Caco-2 (cell line): ENCODE measurements around the gene LPCAT1. TPM values are rescaled to one million over a fixed set of nuclear protein-coding genes. Genes with fewer than 3 reads are reported as not detected.

Experiments
- BruUV-seq: library from RNA; stranded (reverse); fragments of 400-500 nt; replicated peaks from 2 replicates; lab custom pipeline; 2021; lab: Mats Ljungman, UMichigan
- CTCF ChIA-PET: fragments of 300-600 bp; sonication (Branson Sonifier 250); formaldehyde crosslinking; loops from one replicate; lab custom pipeline; 2022; ENCODE audit warnings: antibody characterized with exemption; lab: Charles Lee
- POLR2A ChIA-PET: fragments of 300-600 bp; sonication (Branson Sonifier 250); formaldehyde crosslinking; loops from one replicate; lab custom pipeline; 2022; ENCODE audit warnings: antibody characterized with exemption; lab: Charles Lee
- DNase-seq, 2 experiments: peaks; one replicate each; pipeline versions ENCODE4 v3.0.0 to v3.0.0-alpha.2; 2020 to 2022
- H3K27me3 ChIP-seq: replicated peaks from 2 replicates; pipeline ENCODE4 v1.6.0; 2011; ENCODE audit warnings: low read length; ENCODE audit not compliant: control insufficient read depth, insufficient read depth
- H3K36me3 ChIP-seq: 2 replicates; pipeline ENCODE4 v1.5.1; 2011; ENCODE audit warnings: low read length; ENCODE audit not compliant: control insufficient read depth, insufficient read depth
- H3K4me1 ChIP-seq: fragments of 250-450 bp; sonication (Bioruptor Pico); 2 replicates; pipeline ENCODE4 v1.5.1; 2020; ENCODE audit warnings: mild to moderate bottlenecking
- H3K4me3 ChIP-seq: 2 replicates; pipeline ENCODE4 v1.5.1; 2011; ENCODE audit warnings: low read depth, mild to moderate bottlenecking, control low read depth, low read length
- H3K9me3 ChIP-seq: fragments of 250-450 bp; sonication (Bioruptor Pico); 2 replicates; pipeline ENCODE4 v1.5.1; 2020; ENCODE audit warnings: mild to moderate bottlenecking, moderate library complexity
- H3K27ac Mint-ChIP-seq: one replicate; pipeline ENCODE4 v1.8.0; 2022; ENCODE audit warnings: mixed read lengths; ENCODE audit not compliant: unreplicated experiment
- H3K27me3 Mint-ChIP-seq: one replicate; pipeline ENCODE4 v1.8.0; 2022; ENCODE audit warnings: mixed read lengths; ENCODE audit not compliant: insufficient read depth, unreplicated experiment
- H3K36me3 Mint-ChIP-seq: one replicate; pipeline ENCODE4 v1.8.0; 2022; ENCODE audit warnings: mild to moderate bottlenecking, mixed read lengths; ENCODE audit not compliant: insufficient read depth, unreplicated experiment
- H3K4me1 Mint-ChIP-seq: one replicate; pipeline ENCODE4 v1.8.0; 2022; ENCODE audit warnings: low read depth, mixed read lengths; ENCODE audit not compliant: unreplicated experiment
- H3K4me3 Mint-ChIP-seq: one replicate; pipeline ENCODE4 v1.8.0; 2022; ENCODE audit warnings: mild to moderate bottlenecking, moderate library complexity, mixed read lengths; ENCODE audit not compliant: unreplicated experiment
- H3K9me3 Mint-ChIP-seq: one replicate; pipeline ENCODE4 v1.8.0; 2022; ENCODE audit warnings: mixed read lengths; ENCODE audit not compliant: unreplicated experiment
- CTCF ChIP-seq, 2 experiments: fragments of 200-600 bp in 1 of 2; IDR thresholded peaks; 1 replicate in 1 of 2; 2 replicates in 1 of 2; pipeline versions ENCODE4 v1.5.1 to v1.8.0; 2011 to 2022; ENCODE audit warnings: antibody characterized with exemption in 1 of 2, control low read depth in 1 of 2, inconsistent platforms in 1 of 2, low read depth in 1 of 2, low read length in 1 of 2, mild to moderate bottlenecking in 1 of 2, moderate library complexity in 1 of 2; ENCODE audit not compliant: insufficient read depth in 1 of 2, severe bottlenecking in 1 of 2, unreplicated experiment in 1 of 2
- intact Hi-C: fragments of 100-400 bp; cut with micrococcal nuclease; formaldehyde crosslinking; loops from one replicate; pipeline ENCODE4 v1.10.0; 2022; ENCODE audit not compliant: unreplicated experiment
- total RNA-seq: library from RNA; stranded (reverse); gene quantifications from 2 replicates; pipeline ENCODE4 v1.2.3, GENCODE V29; 2022

LPCAT1 gene
- total RNA-seq, 1 experiment from 2014 or later = 52.8 TPM

DNA sequence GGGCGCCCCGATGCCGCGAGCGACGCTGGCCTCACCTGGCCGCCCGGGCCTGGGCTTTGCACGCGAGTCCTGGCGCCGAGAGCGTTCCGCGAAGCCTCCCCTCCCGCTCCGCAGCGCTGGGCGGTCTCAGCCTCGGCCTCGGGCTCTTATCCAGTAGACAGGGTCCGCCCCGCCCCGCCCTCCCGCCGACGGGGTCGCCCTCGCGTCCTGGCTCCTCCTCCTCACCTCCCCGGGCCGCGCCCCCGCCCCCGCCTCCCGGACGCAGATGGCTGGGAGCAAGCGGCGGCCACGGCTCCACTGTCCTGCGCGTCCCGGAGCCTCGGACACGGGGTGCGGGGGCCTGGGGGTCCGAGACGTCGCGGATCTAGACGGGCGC is 78.5 kb downstream of the LPCAT1 start, which contains the start of gene SLC6A3:
SLC6A3 (minus strand) TSS at position 128 of the 376 bp plus-strand sequence. CDS start 2,243 bp downstream, outside the sequence.
- intact Hi-C loops = no loop called here
- H3K36me3 Mint-ChIP-seq = no peaks in the 10 kb centered on the region
- POLR2A ChIA-PET = no interaction called here
- no peak within 1 kb of the TSS for H3K4me3 Mint-ChIP-seq
- no peak within 1 kb of the TSS for H3K4me3 ChIP-seq
- H3K9me3 Mint-ChIP-seq = peaks cover 9% of the 10 kb centered on the region
- H3K36me3 ChIP-seq = no peaks in the 10 kb centered on the region
- CTCF ChIA-PET = no interaction called here
- no peaks in the 10 kb centered on the region for H3K27me3 ChIP-seq
- DNase-seq = no peak
- no TSS peak for BruUV-seq
- no peaks in the 10 kb centered on the region for H3K4me1 Mint-ChIP-seq
- peaks cover 6% of the 10 kb centered on the region for H3K27me3 Mint-ChIP-seq
- no peaks in the 10 kb centered on the region for H3K9me3 ChIP-seq
- H3K4me1 ChIP-seq = no peaks in the 10 kb centered on the region
- no peak for TF ChIP-seq CTCF (IDR thresholded peaks at IDR 0.05; ENCODE audit: insufficient read depth in 1 of 2, low read depth in 1 of 2, low read length in 1 of 2, severe bottlenecking in 1 of 2, unreplicated experiment in 1 of 2)
- H3K27ac Mint-ChIP-seq = no peak within 1 kb of the TSS

DNA sequence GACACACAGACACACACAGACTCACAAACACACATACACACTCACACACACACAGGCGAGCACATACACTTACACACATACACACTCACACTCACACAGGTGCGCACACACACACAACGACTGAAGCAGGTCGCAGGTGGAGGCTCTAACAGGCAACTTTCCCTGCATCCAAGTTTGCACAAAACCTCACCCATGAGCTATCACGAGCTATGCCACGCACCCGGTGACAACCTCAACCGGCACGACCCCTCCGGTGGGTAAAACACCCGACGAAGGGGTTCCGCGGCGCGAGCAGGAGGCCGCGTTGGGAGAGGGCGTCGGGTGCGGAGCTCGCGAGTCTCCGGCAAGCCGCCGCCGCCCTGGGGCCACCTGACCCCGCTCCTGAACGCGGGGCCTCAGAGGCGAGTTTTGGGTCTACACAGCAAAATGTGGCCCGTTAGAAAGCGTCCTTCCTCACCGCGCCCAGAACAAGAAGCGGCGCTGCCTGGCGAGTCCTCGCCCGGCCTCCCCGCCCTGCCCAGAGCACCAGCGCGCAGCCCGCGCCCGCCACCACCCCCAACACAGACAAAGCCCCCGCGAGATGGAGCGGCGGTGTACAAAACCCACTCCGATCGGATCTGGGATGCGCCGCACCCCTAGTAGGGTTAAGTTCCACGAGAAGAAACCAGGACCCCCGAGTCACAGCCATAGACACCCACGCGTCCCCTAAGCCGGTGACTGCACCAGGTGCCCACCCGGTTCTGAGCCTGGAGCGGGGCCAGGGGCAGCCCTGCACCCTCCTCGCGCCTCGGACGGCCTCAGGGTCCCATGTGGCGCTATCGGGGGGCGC is 79.2 kb downstream of the LPCAT1 start:
- Mint-ChIP-seq H3K4me1 (no peaks in the 10 kb centered on the region), H3K9me3 (peaks cover 16% of the 10 kb centered on the region), H3K27ac (no peak overlapping the region), H3K36me3 (no peaks in the 10 kb centered on the region), H3K4me3 (no peak overlapping the region), H3K27me3 (peaks cover 10% of the 10 kb centered on the region)
- H3K4me3 ChIP-seq = no peak overlapping the region
- BruUV-seq = no TSS peak
- no peak for TF ChIP-seq CTCF (IDR thresholded peaks at IDR 0.05; ENCODE audit: insufficient read depth in 1 of 2, low read depth in 1 of 2, low read length in 1 of 2, severe bottlenecking in 1 of 2, unreplicated experiment in 1 of 2)
- no peaks in the 10 kb centered on the region for H3K36me3 ChIP-seq
- H3K9me3 ChIP-seq = no peaks in the 10 kb centered on the region
- H3K27me3 ChIP-seq = no peaks in the 10 kb centered on the region
- H3K4me1 ChIP-seq = no peaks in the 10 kb centered on the region
- intact Hi-C loops = no loop called here
- POLR2A ChIA-PET = no interaction called here
- DNase-seq = no peak
- CTCF ChIA-PET = no interaction called here

DNA sequence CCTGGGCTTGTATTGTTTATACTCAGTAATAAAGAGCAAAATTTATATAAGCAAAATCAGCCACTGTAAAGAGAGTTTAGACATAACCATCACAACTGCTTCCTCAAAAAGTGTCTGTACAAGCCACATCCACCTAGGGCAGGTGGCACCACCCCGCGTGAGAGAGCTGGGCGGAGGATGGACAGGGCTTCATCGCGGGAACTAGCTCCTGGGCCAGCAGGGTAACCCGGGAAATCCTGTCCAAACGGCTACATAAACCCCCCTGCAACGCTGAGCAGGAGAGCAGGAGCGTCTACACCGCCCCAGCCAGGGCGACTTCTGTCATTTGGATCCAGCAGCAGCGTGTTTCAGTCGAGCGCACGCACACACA is 79.8 kb downstream of the LPCAT1 start:
- no peaks in the 10 kb centered on the region for H3K36me3 Mint-ChIP-seq
- no peak overlapping the region for H3K4me3 Mint-ChIP-seq
- no peaks in the 10 kb centered on the region for H3K9me3 ChIP-seq
- TF ChIP-seq CTCF (IDR thresholded peaks at IDR 0.05; ENCODE audit: insufficient read depth in 1 of 2, low read depth in 1 of 2, low read length in 1 of 2, severe bottlenecking in 1 of 2, unreplicated experiment in 1 of 2) = no peak
- H3K27ac Mint-ChIP-seq = no peak overlapping the region
- intact Hi-C loops = no loop called here
- no peak for DNase-seq
- no peaks in the 10 kb centered on the region for H3K4me1 ChIP-seq
- H3K4me3 ChIP-seq = no peak overlapping the region
- peaks cover 17% of the 10 kb centered on the region for H3K9me3 Mint-ChIP-seq
- ChIA-PET POLR2A (no interaction called here), CTCF (no interaction called here)
- peaks cover 7% of the 10 kb centered on the region for H3K27me3 Mint-ChIP-seq
- H3K27me3 ChIP-seq = no peaks in the 10 kb centered on the region
- H3K4me1 Mint-ChIP-seq = no peaks in the 10 kb centered on the region
- no peaks in the 10 kb centered on the region for H3K36me3 ChIP-seq
- no TSS peak for BruUV-seq
